ENCODE measurements around the gene HSD17B10.
"Not testable (repeated sequence)": the region's sequence is repeated elsewhere in the genome, so short reads cannot be mapped to it uniquely, and the experiment has no call there.

The HSD17B10 gene

DNA sequence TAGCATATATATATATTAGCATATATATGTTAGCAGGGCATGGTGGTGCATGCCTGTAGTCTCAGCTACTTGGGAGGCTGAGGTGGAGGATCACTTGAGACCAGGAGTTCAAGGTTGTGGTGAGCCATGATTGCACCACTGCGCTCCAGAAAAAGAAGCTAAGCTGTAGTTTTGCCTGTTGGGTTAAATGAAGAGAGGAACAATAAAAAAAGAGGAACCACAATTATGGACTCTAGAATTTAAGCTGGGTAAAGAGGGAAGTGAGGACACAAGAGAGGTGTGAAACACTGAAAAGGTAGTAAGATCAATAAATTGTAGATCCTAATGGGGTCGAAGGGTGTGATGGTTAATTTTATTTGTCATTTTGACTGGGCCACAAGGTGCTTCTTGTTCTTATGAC lies 40.5 kb upstream of the HSD17B10 start:
- TF ChIP-seq, protein P1, sequence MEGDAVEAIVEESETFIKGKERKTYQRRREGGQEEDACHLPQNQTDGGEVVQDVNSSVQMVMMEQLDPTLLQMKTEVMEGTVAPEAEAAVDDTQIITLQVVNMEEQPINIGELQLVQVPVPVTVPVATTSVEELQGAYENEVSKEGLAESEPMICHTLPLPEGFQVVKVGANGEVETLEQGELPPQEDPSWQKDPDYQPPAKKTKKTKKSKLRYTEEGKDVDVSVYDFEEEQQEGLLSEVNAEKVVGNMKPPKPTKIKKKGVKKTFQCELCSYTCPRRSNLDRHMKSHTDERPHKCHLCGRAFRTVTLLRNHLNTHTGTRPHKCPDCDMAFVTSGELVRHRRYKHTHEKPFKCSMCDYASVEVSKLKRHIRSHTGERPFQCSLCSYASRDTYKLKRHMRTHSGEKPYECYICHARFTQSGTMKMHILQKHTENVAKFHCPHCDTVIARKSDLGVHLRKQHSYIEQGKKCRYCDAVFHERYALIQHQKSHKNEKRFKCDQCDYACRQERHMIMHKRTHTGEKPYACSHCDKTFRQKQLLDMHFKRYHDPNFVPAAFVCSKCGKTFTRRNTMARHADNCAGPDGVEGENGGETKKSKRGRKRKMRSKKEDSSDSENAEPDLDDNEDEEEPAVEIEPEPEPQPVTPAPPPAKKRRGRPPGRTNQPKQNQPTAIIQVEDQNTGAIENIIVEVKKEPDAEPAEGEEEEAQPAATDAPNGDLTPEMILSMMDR (conservative IDR thresholded peaks at IDR 0.05; ENCODE audit: control insufficient read depth, insufficient read depth, low read depth, low read length), result no peak
- no peak overlapping the region for H3K4me3 ChIP-seq (ENCODE audit: control insufficient read depth, low read depth, low read length)
- DNase-seq (ENCODE audit: low read depth), result no peak

DNA sequence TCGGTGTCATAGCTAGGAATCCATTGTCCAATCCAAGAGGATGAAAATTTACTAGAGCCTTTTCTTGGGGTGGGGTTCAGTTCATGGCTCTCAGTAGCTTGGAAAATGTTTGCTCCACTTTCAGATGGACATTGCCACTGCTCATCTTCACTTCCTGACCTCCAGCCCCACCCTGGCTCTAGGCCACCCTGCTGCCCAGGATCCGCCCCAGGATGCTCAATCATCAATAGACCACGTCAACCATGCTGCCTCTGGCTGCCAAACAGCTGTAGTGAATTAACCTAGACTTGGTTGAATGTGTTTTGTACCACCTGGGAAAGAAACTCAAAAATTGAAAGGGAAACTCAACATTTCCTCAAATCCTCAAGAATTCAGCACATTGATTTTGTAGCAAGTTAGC lies 37.2 kb upstream of the HSD17B10 start:
- TF ChIP-seq, protein P1 (conservative IDR thresholded peaks at IDR 0.05; ENCODE audit: control insufficient read depth, insufficient read depth, low read depth, low read length), result no peak
- H3K4me3 ChIP-seq (ENCODE audit: control insufficient read depth, low read depth, low read length), result no peak overlapping the region
- DNase-seq (ENCODE audit: low read depth), result peak; percentile 50

DNA sequence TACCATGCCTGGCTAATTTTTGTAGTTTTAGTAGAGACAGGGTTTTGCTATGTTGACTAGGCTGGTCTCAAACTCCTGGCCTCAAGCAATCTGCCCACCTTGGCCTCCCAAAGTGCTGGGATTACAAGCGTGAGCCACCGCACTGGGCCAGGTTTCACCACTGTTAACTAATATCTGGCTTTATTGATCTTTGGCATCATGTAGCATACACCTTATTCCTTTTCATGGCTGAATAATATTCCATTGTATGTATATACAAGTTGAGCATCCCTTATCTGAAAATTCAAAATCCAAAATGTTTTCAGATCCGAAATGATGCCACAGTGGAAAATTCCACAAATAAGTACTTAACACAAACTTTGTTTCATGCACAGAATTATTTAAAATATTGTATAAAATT lies 34.5 kb upstream of the HSD17B10 start:
- not testable (repeated sequence) for DNase-seq (ENCODE audit: low read depth); H3K4me3 ChIP-seq (ENCODE audit: control insufficient read depth, low read depth, low read length)

DNA sequence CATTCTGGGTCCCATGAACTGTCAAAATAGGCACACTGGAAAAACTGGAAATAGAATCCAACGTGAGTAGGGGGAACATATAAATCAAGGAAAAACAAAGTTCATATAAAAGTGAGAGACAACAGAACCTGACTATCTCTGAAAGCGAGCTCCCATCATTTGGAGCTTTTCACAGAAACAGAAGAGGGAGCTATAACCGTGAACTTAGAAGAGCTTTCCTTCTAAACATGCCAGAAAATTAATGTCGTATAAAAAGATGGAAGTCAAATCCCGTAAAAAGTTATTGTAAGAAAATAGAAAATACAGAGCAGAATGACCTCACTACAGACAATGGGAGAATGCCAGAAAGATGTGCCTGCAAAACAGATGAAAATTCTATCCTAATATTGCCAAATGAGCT lies 23.9 kb upstream of the HSD17B10 start:
- H3K4me3 ChIP-seq (ENCODE audit: control insufficient read depth, low read depth, low read length), result no peak overlapping the region
- DNase-seq (ENCODE audit: low read depth), result peak; percentile 49
- TF ChIP-seq, protein P1 (conservative IDR thresholded peaks at IDR 0.05; ENCODE audit: control insufficient read depth, insufficient read depth, low read depth, low read length), result peak; percentile 44

DNA sequence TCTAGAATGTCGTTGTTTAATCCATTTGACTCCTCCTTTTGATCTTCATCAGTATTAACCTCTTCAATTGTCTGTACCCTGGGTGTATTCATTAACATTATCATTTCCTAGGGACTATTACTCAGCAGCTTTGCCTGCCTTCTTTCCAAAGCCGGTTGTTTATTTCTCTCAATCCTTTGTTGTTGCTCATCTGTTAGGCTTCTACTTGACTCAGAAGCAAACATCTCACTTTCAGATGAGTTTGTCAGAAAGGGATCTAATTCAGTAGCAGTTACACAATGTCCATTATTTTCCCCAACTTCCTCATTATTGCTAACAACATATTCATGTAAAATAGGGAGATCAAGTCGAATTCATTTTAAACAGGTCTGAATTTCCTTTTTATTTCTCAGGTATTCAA lies 22.1 kb upstream of the HSD17B10 start:
- peak; percentile 72 for DNase-seq (ENCODE audit: low read depth)
- H3K4me3 ChIP-seq (ENCODE audit: control insufficient read depth, low read depth, low read length), result no peak overlapping the region
- TF ChIP-seq, protein P1 (conservative IDR thresholded peaks at IDR 0.05; ENCODE audit: control insufficient read depth, insufficient read depth, low read depth, low read length), result no peak

DNA sequence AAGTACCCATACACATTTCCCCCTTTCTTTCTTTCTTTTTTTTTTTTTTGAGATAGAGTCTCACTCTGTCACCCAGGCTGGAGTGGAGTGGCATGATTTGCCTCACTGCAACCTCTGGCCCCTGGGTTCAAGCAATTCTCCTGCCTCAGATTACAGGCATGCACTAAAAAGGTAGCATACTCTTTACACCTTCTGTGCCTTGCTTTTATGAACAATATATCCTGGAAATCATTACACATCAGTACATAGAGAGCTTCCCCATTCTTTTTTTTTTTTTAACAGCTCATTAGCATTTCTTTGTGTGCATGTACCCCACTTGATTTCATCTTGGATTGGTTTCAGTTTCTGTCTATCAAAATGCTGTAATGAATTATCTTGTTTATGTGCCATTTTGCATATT lies 18.6 kb upstream of the HSD17B10 start:
- TF ChIP-seq, protein P1 (conservative IDR thresholded peaks at IDR 0.05; ENCODE audit: control insufficient read depth, insufficient read depth, low read depth, low read length), result no peak
- H3K4me3 ChIP-seq (ENCODE audit: control insufficient read depth, low read depth, low read length), result no peak overlapping the region
- DNase-seq (ENCODE audit: low read depth), result no peak

DNA sequence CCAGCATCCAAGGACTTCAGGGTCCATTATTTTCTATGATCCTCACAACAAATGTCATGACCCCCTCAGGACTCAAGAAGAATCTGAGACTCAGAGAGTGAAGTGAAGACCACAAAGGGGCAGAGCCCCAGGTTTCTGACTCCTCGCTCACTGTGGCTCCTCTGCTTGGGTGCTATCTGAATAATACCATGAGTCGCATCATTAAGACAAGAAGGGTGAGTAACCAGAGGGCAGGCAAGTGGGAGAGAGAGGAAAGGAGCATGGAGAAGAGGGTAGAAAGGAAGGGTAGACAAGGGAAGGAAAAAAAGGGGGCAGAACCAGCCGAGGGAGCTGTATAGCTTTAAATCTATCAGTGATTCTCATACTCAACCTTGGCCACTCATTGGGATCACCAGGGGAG lies 15.5 kb upstream of the HSD17B10 start:
- H3K4me3 ChIP-seq (ENCODE audit: control insufficient read depth, low read depth, low read length), result no peak overlapping the region
- TF ChIP-seq, protein P1 (conservative IDR thresholded peaks at IDR 0.05; ENCODE audit: control insufficient read depth, insufficient read depth, low read depth, low read length), result no peak
- no peak for DNase-seq (ENCODE audit: low read depth)
